Stimulated activated CD4-positive, alpha-beta T cell treated with anti-CD3 and anti-CD28 coated beads, Interleukin-12 subunit alpha, Interleukin-12 subunit beta, amount 100 ng/mL, for 4 hours (primary cell): ENCODE results near the gene XRCC2.
"Not testable (repeated sequence)": the region's sequence is repeated elsewhere in the genome, so short reads cannot be mapped to it uniquely, and the experiment has no call there.

Experiments used
- DNase-seq: peaks from one replicate; pipeline ENCODE4 v3.0.0-alpha.2; 2020

The XRCC2 gene

DNA sequence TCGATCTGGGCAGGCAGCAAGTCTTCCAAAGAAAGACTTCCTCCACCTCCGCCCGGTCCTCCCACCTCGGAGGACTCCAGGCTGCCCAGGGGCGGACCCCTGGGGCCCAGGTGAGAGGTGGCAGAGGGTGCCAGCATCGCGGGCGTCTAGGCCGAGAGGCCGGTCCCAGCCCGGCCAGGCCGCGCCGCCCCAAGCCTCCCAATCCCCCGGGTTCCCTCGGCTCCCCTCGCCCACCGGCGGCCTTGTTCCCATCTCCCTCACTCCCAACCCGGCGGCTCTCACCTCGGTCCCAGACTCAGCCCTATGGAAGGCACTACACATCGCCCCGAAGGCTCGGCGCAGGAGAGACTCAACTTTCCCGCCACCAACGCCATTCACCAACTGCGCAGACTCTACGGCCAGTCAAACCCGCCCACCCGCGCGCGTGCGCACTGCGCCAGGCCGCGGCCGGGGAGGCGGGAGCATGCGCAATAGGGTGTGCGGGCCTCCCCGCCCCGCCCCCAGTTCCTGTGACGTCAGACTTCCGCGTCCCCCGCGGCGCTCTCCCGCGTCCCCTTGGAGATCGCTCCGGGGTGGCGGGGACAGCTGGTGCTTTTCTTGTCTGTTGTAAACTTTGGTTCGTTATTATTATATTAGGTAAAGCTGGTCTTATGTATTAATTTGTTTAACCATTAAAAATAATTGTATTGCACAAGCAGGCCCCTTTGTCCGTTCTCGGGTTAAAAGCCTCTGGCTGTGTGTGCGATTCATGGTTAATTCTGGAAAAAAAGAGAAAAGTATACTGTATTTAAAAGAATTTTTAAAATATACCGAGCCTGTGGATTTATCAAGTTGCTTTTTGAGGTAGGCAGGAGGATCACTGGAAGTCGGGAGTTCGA, at the start of gene XRCC2:
Gene XRCC2, minus strand, starts transcription at position 383 of the 878 bp plus-strand sequence. Its CDS starts 62 bp downstream, at position 321.
- peak; percentile 96 for DNase-seq

DNA sequence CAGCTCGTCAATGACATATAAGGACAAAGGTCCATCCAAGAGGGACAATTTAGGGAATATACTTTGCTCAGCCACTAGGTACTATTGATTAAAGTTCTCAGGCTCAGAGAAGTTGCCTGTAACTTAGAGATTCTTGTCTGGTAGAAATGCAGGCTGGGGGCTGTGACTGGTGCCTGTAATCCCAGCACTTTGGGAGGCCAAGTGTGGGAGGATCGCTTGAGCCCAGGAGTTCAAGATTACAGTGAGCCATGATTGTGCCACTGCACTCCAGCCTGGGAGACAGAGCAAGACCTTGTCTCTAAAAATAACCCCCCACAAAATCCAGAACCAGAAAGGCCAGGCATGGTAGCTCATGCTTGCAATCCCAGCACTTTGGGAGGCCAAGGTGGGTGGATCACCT, 47.4 kb upstream of the XRCC2 start:
- DNase-seq, result no peak

DNA sequence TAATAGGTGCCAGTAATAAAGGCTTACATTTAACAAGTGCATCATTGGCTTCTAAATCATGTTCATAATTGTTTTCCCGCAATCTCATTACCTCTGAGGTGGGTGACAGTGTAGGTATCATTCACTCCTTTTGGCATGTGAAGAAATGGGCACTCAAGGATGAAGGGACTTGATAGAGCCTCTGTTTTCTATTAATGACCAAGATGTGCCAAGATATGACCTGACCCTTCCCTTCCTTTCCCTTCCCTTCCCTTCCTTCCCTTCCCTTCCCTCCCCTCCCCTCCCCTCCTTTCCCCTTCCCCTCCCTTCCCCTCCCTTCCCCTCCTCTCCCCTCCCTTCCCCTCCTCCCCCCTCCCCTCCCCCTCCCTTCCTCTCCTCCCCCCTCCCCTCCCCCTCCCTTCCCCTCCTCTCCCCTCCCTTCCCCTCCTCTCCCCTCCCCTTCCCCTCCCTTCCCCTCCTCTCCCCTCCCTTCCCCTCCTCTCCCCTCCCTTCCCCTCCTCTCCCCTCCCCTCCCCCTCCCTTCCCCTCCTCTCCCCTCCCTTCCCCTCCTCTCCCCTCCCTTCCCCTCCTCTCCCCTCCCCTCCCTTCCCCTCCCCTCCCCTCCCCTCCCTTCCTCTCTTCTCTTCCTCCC, 36.6 kb upstream of the XRCC2 start:
- not testable (repeated sequence) for DNase-seq

DNA sequence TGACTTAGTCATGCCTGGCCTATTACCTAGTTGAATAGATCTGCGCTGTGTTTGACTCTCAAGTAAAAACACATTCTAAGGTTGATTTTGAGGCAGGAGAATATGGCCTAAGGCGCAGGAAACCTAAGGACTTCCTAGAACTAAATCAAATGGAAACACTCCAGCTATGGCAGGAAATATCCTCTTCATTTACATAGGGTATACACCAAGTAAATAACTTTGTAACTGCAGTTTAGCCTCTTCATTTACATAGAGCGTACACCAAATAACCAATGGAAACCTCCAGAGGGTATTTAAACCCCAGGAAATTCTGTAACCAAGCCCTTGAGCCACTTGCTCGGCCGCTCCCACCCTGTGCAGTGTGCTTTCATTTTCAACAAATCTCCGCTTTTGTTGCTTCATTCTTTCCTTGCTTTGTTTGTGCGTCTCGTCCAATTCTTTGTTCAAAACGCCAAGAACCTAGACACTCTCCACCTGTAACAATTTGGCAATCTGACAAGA, 35.6 kb upstream of the XRCC2 start:
- DNase-seq, result no peak

DNA sequence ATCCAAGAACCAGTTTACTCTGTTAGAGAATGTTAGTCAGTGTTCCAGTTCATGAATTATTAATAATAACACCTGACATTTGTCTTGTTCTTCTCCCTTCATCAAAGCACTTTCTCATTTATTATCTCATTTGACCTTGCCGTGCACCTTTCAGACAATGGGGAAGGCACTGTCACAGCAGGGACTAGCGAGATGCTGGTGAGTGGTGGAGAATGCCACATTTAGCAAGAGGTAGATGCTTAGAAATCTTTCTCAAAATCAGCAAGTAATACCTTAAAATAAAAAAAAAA, 34.2 kb upstream of the XRCC2 start:
- DNase-seq, result no peak

DNA sequence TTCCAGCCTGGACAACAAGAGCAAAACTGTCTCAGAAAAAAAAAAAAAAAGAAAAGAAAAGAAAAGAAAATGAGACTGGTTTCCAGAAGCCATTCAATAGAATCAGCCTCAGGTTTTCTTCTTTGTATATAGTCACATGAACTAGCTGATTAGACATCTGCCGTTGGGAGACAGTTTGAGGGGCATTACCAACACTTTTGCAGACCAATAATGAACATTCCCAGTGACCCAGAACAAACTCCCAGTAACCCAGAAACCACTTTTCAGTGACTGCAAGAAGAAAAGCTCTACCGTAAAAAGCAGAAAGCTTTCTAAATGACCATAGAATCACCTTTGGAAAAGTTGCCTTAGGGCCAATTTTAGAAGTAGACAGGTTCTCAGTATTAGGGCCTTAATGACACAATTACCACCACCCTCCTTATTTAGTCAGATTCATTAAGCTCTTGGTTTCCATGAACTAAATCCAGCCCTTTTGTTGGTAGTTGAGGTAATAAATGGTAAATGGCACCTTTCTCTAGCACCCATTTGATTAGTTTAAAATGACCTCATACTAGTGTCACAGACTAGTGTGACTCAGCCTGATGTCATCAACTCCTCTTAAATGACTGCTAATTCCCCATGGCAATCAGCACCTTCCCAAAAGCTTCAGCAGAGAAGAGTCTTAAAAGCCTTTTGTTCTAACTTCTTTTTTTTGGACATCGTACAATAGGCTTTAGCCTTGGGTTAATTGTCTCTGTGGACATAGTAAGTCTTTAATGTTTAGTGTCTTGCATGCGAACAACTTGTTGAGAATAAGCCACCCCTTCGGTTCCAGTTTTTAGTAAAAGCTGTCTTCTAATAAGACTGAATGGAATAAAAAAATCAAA, 33.6 kb upstream of the XRCC2 start:
- DNase-seq, result no peak

DNA sequence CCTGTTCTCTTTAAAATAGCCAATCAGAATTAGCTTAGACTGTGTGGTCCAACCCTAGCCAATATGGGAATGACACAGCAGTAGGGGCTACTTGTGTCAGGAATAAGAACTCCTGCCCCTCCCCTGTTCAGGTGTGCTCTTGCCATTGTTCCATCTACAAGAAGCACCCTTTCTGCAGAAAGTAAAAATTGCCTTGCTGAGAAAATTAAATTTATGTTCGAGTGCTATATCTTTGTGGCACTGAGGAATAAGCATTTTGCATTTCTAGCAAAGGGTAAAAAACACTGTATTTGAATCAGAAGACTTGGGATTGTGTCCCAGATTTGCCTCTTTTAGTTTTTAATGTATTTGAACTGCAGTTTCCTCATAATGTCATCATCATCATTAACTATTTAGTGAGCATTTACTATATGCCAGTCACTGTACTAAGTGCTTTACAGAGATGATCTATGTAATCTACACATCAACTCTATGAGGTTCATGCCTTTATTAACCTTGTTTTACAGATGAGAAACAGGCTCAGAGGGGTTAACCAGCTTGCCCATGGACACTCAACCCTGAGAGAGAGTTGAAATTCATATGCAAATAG, 28.9 kb upstream of the XRCC2 start:
- no peak for DNase-seq

DNA sequence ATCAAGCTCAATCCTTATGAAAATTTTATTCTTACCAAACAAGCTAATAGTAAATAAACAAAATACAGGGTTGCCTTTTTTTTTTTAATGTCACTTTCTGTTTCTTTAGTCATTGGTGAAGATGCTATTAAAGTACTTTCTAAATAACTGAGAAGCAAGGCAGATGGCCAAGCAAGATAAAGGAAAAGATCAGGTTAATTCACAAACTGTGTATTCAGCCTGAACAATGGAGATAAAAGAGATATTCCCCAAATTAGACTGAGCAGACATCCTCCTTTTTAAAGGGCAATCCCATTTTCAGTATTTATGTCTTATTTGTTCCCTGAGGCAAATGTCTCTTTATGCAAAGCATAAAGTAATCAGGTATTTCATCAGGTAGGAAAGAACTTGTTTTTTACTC, 23.1 kb upstream of the XRCC2 start:
- no peak for DNase-seq

DNA sequence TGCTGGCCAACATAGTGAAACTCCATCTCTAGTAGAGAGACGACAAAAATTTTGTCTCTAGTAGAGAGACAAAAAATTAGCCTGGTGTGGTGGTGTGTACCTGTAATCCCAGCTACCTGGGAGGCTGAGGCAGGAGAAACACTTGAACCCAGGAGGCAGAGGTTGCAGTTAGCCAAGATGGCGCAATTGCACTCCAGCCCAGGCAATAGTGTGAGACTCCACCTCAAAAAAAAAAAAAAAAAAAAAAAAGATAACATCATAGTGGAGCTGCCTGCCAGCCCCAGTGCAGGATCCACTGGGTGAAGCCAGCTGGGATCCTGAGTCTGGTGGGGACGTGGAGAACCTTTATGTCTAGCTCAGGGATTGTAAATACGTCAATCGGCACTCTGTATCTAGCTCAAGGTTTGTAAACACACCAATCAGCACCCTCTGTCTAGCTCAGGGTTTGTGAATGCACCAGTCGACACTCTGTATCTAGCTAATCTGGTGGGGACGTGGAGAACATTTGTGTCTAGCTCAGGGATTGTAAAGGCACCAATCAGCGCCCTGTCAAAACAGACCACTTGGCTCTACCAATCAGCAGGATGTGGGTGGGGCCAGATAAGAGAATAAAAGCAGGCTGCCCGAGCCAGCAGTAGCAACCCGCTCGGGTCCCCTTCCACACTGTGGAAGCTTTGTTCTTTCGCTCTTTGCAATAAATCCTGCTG, 21.5 kb upstream of the XRCC2 start:
- DNase-seq, result not testable (repeated sequence)

DNA sequence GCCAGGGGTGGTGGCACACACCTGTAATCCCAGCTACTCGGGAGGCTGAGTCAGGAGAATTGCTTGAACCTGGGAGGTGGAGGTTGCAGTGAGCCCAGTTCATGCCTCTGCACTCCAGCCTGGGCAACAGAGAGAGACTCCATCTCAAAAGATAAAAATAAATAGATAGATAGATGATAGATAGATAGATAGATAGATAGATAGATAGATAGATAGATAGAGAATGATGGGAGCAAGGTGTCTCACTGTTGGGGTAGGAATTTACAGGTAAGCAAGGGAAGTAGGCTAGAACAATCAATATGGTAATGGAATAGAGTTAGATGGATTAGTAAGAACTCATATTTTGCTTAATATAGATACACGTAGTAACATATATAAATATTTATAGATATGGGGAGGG, 16.3 kb upstream of the XRCC2 start:
- DNase-seq, result not testable (repeated sequence)

DNA sequence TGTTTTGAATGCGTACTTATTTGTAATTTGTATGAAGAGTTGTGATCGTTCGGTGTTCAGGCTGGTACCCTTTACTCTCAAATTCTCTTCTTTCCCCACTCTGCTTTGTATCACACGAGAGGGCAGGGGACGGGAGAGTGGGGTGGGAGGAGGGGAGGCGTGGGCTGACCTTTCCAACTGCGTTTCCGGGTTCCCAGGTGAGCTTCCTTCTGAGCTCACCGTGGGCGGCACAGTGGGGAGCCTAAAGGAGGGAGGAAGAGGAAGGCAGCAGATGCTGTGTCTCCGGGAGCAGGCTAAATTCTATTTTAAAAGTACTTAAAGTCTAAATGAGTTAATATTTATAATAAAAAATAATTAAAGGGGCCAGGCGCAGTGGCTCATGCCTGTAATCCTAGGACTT, 7.4 kb upstream of the XRCC2 start:
- no peak for DNase-seq

DNA sequence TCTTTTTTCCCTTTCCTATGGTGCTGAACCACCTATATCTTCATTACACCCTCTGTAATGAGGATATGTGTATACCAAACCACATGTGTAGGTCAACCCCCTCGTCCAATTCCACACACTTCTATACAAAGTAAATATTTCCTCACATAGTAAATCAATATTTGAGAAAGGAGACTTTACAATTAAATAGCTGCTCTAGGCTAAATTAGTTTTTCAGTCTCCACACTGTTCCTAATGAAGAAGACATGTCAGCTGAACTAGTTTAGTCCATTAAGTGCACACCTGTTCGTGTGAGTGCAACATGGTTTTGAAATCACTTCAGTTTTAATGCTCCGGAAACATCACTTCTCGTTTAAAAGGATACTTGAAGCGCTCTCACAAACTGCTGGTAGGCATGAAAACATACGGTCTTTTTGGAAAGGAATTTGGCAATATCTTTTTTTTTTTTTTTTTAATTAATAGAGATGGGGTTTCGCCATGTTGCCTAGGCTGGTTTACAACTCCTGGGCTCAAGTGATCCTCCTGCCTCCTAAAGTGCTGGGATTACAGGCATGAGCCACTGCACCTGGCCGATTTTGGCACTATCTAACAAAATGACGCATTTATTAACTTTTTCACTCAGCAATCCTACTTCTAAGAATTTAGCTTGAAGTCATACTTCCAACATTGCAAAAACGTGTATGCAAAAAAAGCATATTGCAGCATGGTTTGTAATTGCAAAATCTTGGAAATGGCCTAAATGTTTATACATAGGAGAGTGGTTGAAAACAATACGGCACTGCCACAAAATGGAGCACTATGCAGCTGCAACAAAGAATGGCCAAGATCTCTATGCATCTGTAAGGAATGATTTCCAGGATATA, 2.1 kb upstream of the XRCC2 start:
- no peak for DNase-seq

DNA sequence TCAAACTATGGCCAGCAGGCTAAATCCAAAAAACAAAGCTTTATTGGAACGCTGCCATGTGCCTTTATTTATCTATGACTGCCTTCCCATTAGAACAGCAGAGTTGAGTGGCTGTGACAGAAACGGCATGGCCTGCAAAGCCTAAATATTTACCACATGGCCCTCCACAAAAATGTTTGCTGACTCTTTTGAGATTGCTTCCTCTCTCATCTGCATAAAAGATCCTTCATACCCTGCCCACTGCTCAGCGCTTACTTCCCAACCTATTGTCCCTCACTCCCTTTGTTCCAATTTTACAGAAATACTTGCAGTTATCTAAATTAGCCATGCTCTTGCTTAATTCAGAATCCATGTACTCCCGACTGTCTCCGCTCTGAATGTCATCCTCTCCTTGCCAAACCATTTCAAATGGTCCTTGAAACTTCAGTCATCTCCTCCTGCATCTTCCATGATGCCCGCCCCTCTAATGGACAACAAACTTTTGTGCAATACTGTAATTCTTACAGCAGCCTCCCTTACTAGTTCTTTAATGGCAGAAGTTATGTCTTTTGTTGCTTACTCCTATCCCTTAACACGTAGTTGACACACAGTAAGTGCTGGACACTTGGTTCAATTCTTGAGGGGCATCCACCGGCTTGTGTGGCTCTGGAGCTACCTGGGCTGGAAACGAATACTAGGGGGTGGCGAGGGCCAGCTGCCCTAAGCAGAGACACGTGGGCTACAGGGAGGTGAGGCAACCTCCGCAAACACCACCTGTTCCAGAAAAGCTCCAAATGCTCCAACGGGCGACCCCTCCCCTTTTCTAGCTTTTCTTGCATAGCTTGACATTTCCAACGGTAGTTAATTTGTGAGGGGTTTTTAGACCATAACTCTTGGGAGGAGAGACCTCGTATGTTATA, 832 bp downstream of the XRCC2 start:
- DNase-seq, result no peak

DNA sequence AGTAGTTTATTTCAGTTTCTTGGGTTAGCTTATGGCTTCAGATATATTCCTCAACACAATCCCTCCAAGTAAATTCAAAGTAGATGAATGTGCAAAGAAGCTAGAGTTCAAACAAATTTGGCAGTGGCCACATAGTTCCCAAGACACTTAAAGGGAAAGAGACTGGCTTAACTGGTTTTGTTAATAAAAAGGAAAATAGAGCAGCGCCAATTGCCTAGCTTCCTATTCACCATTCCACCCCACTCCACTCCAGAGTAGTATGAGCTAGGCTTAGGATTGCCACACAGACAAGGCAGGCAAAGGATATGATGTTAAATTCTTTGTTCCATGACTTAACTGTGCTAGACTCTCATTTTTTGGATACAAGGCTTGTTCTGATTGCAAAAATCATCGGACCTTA, 2.0 kb downstream of the XRCC2 start:
- DNase-seq, result no peak

DNA sequence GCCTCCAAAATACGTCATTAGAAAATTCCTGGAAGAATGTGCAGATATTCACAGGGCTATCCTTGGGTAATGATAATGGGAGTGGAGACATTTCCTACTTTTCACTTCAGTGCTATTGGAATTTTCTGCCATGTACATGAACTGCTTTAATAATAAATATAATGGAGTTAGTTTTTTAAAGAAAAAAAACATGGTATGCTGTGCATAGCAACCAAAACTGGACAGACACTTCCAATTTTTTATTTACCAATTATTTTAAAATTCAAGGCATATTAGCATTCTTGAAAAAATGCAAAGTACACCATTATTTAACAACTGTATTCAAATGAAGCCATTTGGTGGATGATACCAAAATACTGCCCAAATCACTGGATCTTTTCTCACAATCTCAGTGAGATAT, 3.3 kb downstream of the XRCC2 start:
- no peak for DNase-seq

DNA sequence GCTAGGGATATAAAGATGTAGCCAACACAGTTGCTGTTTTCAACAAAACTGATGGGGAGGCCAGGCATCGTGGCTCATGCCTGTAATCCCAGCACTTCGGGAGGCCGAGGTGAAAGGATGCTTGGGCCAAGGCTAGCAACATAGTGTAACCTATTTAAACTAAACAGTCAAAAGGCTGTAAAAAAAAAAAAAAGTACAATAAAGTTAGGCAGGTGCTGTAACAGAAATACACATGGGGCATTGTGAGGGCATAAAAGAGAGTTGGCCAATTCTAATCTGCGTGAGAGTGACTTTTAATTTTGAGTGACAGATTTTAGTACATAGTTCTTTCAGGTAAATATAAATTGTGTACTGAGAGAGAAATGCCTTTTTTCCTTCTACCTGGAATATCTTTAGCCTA, 6.2 kb downstream of the XRCC2 start:
- DNase-seq, result no peak

DNA sequence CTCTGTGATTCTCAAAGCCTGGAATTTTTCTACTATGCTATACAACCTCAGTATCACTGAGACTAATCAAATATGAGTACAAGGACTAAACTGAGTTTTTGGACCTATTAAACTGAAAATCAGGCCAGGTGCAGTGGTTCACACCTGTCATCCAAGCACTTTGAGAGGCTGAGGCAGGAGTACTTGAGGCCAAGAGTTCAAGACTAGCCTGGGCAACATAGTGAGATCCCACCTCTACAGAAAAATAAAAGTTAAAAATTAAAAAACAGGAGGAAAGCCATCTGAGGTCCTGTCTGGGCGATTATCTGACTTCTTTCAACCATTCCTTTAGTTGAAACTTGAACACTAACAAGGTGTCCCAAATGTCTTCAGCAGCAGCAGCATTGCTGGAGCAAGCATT, 7.0 kb downstream of the XRCC2 start:
- DNase-seq, result no peak

DNA sequence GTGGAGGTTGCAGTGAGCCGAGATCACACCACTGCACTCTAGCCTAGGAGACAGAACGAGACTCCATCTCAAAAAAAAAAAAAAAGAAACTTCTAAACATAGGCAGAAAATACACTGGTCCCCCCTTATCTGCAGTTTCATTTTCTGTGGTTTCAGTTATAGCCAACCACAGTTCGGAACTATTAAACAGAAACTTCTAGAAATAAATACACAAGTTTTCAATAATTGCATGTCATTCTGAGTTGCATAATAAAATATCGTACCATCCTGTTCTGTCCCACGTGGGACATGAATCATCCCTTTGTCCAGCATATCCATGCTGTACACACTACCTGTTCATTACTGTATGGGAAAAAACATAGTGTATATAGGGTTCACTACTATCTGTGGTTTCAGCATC, 8.0 kb downstream of the XRCC2 start:
- no peak for DNase-seq

DNA sequence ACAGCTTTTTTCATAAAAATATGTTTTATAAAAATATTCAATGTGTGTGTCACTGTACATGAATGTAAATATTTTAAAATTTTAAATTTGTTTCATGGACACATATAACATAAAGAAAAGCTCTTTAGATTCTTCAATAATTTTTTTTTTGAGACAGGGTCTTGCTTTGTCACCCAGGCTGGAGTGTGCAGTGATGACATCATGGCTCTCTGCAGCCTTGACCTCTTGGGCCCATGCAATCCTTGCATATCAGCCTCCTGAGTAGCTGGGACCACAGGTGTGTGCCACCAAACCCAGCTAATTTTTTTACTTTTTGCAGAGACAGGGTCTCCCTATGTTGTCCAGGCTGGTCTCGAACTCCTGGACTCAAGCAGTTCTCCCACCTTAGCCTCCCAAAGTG, 9.9 kb downstream of the XRCC2 start:
- no peak for DNase-seq

DNA sequence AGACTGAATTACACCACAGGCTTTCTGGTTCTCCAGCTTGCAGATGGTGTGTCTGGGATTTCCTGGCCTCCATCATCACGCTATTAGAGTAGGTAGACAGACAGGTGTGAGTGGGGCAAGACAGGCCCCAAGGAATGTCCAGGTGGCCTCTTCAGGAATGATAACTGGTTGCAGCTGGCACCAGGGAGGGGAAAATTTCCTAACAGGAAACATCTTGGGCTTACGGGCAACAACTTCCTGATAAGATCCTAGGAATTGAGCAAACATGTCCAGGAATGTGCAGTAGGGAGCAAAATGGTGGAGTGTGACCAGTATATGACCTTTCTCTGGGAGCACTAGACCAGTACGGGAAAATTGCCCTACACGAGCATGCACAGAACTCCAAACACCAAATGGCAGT, 11.3 kb downstream of the XRCC2 start:
- no peak for DNase-seq
